K562 (cell line): Measurements from ENCODE around the gene CAPZB. TPM values are rescaled to one million over a fixed set of nuclear protein-coding genes. Genes with fewer than 3 reads are reported as not detected.

ENCODE experiments used
- ATAC-seq: fragments of 200-7000 bp; cut with Tn5 transposase; 3 replicates; pipeline ENCODE4 v1.9.1; 2020; ENCODE audit warnings: moderate library complexity
- BruUV-seq: library from RNA; stranded (reverse); fragments of 400-500 nt; replicated peaks from 2 replicates; lab custom pipeline; 2021; lab: Mats Ljungman, UMichigan
- CTCF ChIA-PET: fragments of 300-600 bp; formaldehyde crosslinking; extraction: SDS; loops from one replicate; lab custom pipeline; 2021; ENCODE audit warnings: low intra/inter-chr PET ratio; lab: Yijun Ruan, JAX
- POLR2A ChIA-PET: fragments of 300-600, 350-650 bp; sonication (Branson Sonifier 250); formaldehyde crosslinking; extraction: SDS; loops from one replicate; lab custom pipeline; 2021; ENCODE audit warnings: antibody characterized with exemption, inconsistent platforms; lab: Yijun Ruan, JAX
- DNase-seq, 4 experiments: peaks; one replicate each; pipeline versions ENCODE4 v3.0.0 to v3.0.0-alpha.2; 2011 to 2018; ENCODE audit warnings: low spot score in 3 of 4, mixed read lengths in 3 of 4; ENCODE audit errors: extremely low read depth in 1 of 4
- FAIRE-seq: peaks from 2 replicates; lab custom pipeline; 2011; peaks lifted over from hg19 to GRCh38; lab: Jason Lieb, UNC
- H2AFZ ChIP-seq: 2 replicates; pipeline ENCODE4 v1.6.0; 2011; ENCODE audit warnings: low read depth, low read length, control low read depth, inconsistent platforms
- H3K27ac ChIP-seq: fragments of 200-600 bp; 3 replicates; pipeline ENCODE4 v1.8.0; 2011; ENCODE audit warnings: low read depth, mild to moderate bottlenecking, control low read depth, inconsistent platforms, low read length, moderate library complexity, mixed read lengths; ENCODE audit errors: extremely low read depth
- H3K27me3 ChIP-seq, 2 experiments: fragments of 300-600 bp in 1 of 2; 2 replicates in 1 of 2; 3 replicates in 1 of 2; pipeline versions ENCODE4 v1.6.0 to v1.8.0; 2011; ENCODE audit warnings: inconsistent platforms in 2 of 2, low read length in 2 of 2, mild to moderate bottlenecking in 1 of 2, mixed read lengths in 1 of 2, moderate library complexity in 1 of 2; ENCODE audit not compliant: control insufficient read depth in 2 of 2, insufficient read depth in 2 of 2
- H3K36me3 ChIP-seq: fragments of 300-600 bp; 3 replicates; pipeline ENCODE4 v1.8.0; 2011; ENCODE audit warnings: mild to moderate bottlenecking, low read length, inconsistent platforms; ENCODE audit not compliant: control insufficient read depth, insufficient read depth
- H3K4me1 ChIP-seq, 2 experiments: fragments of 200-600 bp in 1 of 2; replicated peaks in 1 of 2; 2 replicates in 1 of 2; 3 replicates in 1 of 2; pipeline versions ENCODE4 v1.5.1 to v1.8.0; 2011; ENCODE audit warnings: inconsistent platforms in 2 of 2, low read length in 2 of 2, mild to moderate bottlenecking in 1 of 2, mixed read lengths in 1 of 2, moderate library complexity in 1 of 2; ENCODE audit not compliant: control insufficient read depth in 2 of 2, insufficient read depth in 2 of 2
- H3K4me2 ChIP-seq: 2 replicates; pipeline ENCODE4 v1.6.1; 2011; ENCODE audit warnings: low read length, control low read depth, inconsistent platforms, mixed read lengths; ENCODE audit not compliant: insufficient read depth
- H3K4me3 ChIP-seq: fragments of 200-600 bp; sonication (generic), shearing (Covaris generic); 2 replicates; pipeline ENCODE4 v1.5.1; 2016; ENCODE audit warnings: control low read depth, inconsistent platforms
- H3K79me2 ChIP-seq: fragments of 200-600 bp; 3 replicates; pipeline ENCODE4 v1.8.0; 2011; ENCODE audit warnings: low read length, inconsistent platforms; ENCODE audit not compliant: control insufficient read depth, insufficient read depth
- H3K9ac ChIP-seq, 2 experiments: 2 replicates each; pipeline versions ENCODE4 v1.6.0 to v1.6.1; 2011; ENCODE audit warnings: low read depth in 2 of 2, low read length in 2 of 2, control low read depth in 1 of 2, inconsistent platforms in 1 of 2, mild to moderate bottlenecking in 1 of 2, mixed read lengths in 1 of 2; ENCODE audit not compliant: insufficient read depth in 1 of 2
- H3K9me1 ChIP-seq: one replicate; pipeline ENCODE4 v1.6.0; 2011; ENCODE audit warnings: inconsistent platforms, mild to moderate bottlenecking, low read length, moderate library complexity; ENCODE audit not compliant: control insufficient read depth, insufficient read depth
- H3K9me3 ChIP-seq: replicated peaks from 2 replicates; pipeline ENCODE4 v1.5.1; 2011; ENCODE audit warnings: low read depth, low read length, inconsistent platforms; ENCODE audit not compliant: control insufficient read depth, insufficient read depth
- H4K20me1 ChIP-seq: replicated peaks from 2 replicates; pipeline ENCODE4 v1.6.1; 2011; ENCODE audit warnings: low read length, inconsistent platforms, mixed read lengths; ENCODE audit not compliant: control insufficient read depth, insufficient read depth
- ETV1 ChIP-seq: fragments of 450-650 bp; conservative IDR thresholded peaks from 2 replicates; pipeline ENCODE4 v1.6.1; 2016; ENCODE audit warnings: missing genetic modification characterization, control low read depth, low read depth, missing compliant biosample characterization
- POLR2G ChIP-seq: fragments of 200-400 bp; formaldehyde crosslinking; IDR thresholded peaks from 2 replicates; pipeline ENCODE4 v1.6.1; 2017; ENCODE audit warnings: low read depth, mild to moderate bottlenecking, antibody characterized with exemption, low read length, moderate library complexity
- RBM22 ChIP-seq: fragments of 200-400 bp; formaldehyde crosslinking; IDR thresholded peaks from 2 replicates; pipeline ENCODE4 v1.6.1; 2018; ENCODE audit warnings: low read length, low read depth; ENCODE audit not compliant: poor library complexity, severe bottlenecking
- TEAD2 ChIP-seq: fragments of 450-650 bp; IDR thresholded peaks from 2 replicates; pipeline ENCODE4 v1.6.1; 2016; ENCODE audit warnings: missing genetic modification characterization, control low read depth, missing compliant biosample characterization
- ZNF121 ChIP-seq: sonication (generic); formaldehyde crosslinking; conservative IDR thresholded peaks from 2 replicates; pipeline ENCODE4 v1.8.0; 2022; ENCODE audit warnings: missing genetic modification reagents
- WGBS: fragments of 100-300 bp; shearing (Covaris generic); methylation state at CpG from one replicate; pipeline ENCODE4 v1.1.6; 2016; ENCODE audit warnings: low coverage, mixed read lengths; ENCODE audit not compliant: insufficient coverage; ENCODE audit errors: missing lambda C conversion rate; 5-methylcytosine and 5-hydroxymethylcytosine counted together
- in situ Hi-C: fragments of 300-500 bp; cut with MboI; formaldehyde crosslinking; loops from 4 replicates; pipeline ENCODE4 v1.15.0; 2018; ENCODE audit warnings: inconsistent platforms, mixed read lengths
- intact Hi-C: fragments of 100-400 bp; cut with micrococcal nuclease; formaldehyde crosslinking; loops from 2 replicates; pipeline ENCODE4 v1.14.2; 2022
- polyA plus RNA-seq, 8 experiments: library from polyadenylated mRNA; depleted of rRNA in 4 of 8; stranded (reverse) in 5 of 8; unstranded in 3 of 8; fragments of >200 nt; fragmentation: Nextera tagmentation in 2 of 8; fragmentation: Illumina TruSeq in 1 of 8; extraction: Ambion mirVana in 2 of 8; extraction: Trizol in 1 of 8; gene quantifications; 2 replicates each; pipeline versions ENCODE4 v1.2.1 to v1.2.3, GENCODE V29; 2011 to 2014; ENCODE audit warnings: inconsistent platforms in 1 of 8, missing spikeins in 1 of 8
- total RNA-seq, 7 experiments: library from RNA; depleted of rRNA in 6 of 7; stranded (reverse); fragments of >200 nt in 6 of 7; fragmentation: Illumina TruSeq in 2 of 7; extraction: Trizol in 2 of 7; gene quantifications; 2 replicates each; pipeline versions ENCODE4 v1.2.1 to v1.2.3, GENCODE V29; 2011 to 2021; ENCODE audit warnings: low replicate concordance in 1 of 7

Gene CAPZB
- total and polyA plus RNA-seq, 9 of the 15 experiments (the other 6 are each of a cell fraction or from before 2014, with no cell fraction given) = 57.6 to 297 (median 125) TPM

GRCh38 chr1:19351873-19352272 is 133.5 kb downstream of the CAPZB start:
- POLR2A ChIA-PET = interaction anchor here (0.6 kb wide), 1 partner anchor 13 kb away, joined by 4 read pairs; no protein-coding TSS in a partner anchor
- no peak for ATAC-seq
- in situ Hi-C loops = no loop called here
- no peak for DNase-seq
- 91% methylated on average over 10 of the region's 10 CpGs for WGBS
- H3K36me3 ChIP-seq = peaks cover 54% of the 10 kb centered on the region; the same call in 2 of the 3 replicates
- no TSS peak for BruUV-seq
- H2AFZ ChIP-seq = no peak overlapping the region
- H3K9me1 ChIP-seq = no peaks in the 10 kb centered on the region
- H3K79me2 ChIP-seq = no peaks in the 10 kb centered on the region
- H3K4me1 ChIP-seq = peaks cover 0 to 13% of the 10 kb centered on the region in 2 experiments; a peak in 3 of 5 replicates
- H3K27ac ChIP-seq = no peak overlapping the region
- no peak for FAIRE-seq
- CTCF ChIA-PET = no interaction called here
- peak overlapping the region in 1 of 2 experiments; percentile 50; a peak in 1 of 4 replicates for H3K9ac ChIP-seq
- TF ChIP-seq TEAD2 (tag) (no peak), POLR2G (0 out of 2 replicates have a peak, but pooled peaks have one; percentile 27), RBM22 (peak; percentile 59)
- TF ChIP-seq, all 486 proteins: peak for 2
- Histone ChIP-seq H3K9me3 (no peaks in the 10 kb centered on the region), H3K27me3 (no peaks in the 10 kb centered on the region), H3K4me2 (no peak overlapping the region), H3K4me3 (no peak overlapping the region), H4K20me1 (peaks cover 3% of the 10 kb centered on the region; the same call in 1 of the 2 replicates)
- intact Hi-C loops = no loop called here

GRCh38 chr1:19350566-19350965 is 134.8 kb downstream of the CAPZB start:
- Histone ChIP-seq H2AFZ (no peak overlapping the region), H3K9me1 (no peaks in the 10 kb centered on the region), H3K4me2 (no peak overlapping the region), H3K27me3 (no peaks in the 10 kb centered on the region), H3K4me3 (no peak overlapping the region), H3K9ac (no peak overlapping the region), H3K27ac (no peak overlapping the region), H3K79me2 (no peaks in the 10 kb centered on the region), H3K4me1 (peaks cover 0 to 14% of the 10 kb centered on the region in 2 experiments; a peak in 3 of 5 replicates), H3K9me3 (no peaks in the 10 kb centered on the region), H4K20me1 (peaks cover 3% of the 10 kb centered on the region; the same call in 1 of the 2 replicates), H3K36me3 (peaks cover 44% of the 10 kb centered on the region; the same call in 1 of the 3 replicates)
- ChIA-PET POLR2A (interaction anchor here (0.6 to 1.0 kb wide), 2 partner anchors 19 to 55 kb away, joined by 3 read pairs; no protein-coding TSS in a partner anchor), CTCF (no interaction called here)
- DNase-seq = no peak
- BruUV-seq = no TSS peak
- in situ Hi-C loops = no loop called here
- ATAC-seq = no peak
- TF ChIP-seq ZNF121 (CRISPR knock-in tag) (peak; percentile 59), ETV1 (no peak)
- intact Hi-C loops = no loop called here
- WGBS = 99% methylated on average over 5 of the region's 5 CpGs
- FAIRE-seq = no peak
